ENCODE measurements around the gene MAGI1. TPM values are rescaled to one million over a fixed set of nuclear protein-coding genes. Genes with fewer than 3 reads are reported as not detected.

The MAGI1 gene
- total RNA-seq, 4 donors from 2014 or later = 7.6 to 42.9 (median 37.0) TPM

DNA sequence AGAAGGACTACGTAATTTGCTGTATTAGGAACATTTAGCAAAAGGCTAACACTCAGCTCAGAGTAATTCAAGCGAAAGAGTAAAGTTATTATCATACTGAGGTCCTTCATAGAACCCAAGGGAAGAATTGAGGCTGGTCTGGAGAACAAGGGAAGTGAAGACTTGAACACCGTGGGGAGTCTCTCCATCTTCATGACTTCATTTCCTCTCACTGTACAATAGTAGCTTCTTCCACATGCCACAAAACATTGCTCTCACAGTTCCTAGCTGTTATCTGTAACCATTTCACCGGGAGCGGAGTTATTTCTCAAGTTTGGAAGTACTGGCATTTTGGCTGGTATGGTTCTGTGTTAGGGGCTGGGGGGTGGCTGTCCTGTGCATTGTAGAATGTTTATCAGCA lies 69.7 kb downstream of the MAGI1 start:
- Histone ChIP-seq H3K27me3 (no peaks in the 10 kb centered on the region), H3K9me3 (no peaks in the 10 kb centered on the region), H3K36me3 (no peaks in the 10 kb centered on the region), H3K4me3 (no peak overlapping the region), H3K27ac (no peak overlapping the region), H3K4me1 (no peaks in the 10 kb centered on the region)
- intact Hi-C loops (cut with DNase I; ENCODE audit: low total_unique reads) = no loop called here
- DNase-seq = no peak
- no peak for TF ChIP-seq POLR2A (IDR thresholded peaks at IDR 0.05)
- TF ChIP-seq, protein P1, sequence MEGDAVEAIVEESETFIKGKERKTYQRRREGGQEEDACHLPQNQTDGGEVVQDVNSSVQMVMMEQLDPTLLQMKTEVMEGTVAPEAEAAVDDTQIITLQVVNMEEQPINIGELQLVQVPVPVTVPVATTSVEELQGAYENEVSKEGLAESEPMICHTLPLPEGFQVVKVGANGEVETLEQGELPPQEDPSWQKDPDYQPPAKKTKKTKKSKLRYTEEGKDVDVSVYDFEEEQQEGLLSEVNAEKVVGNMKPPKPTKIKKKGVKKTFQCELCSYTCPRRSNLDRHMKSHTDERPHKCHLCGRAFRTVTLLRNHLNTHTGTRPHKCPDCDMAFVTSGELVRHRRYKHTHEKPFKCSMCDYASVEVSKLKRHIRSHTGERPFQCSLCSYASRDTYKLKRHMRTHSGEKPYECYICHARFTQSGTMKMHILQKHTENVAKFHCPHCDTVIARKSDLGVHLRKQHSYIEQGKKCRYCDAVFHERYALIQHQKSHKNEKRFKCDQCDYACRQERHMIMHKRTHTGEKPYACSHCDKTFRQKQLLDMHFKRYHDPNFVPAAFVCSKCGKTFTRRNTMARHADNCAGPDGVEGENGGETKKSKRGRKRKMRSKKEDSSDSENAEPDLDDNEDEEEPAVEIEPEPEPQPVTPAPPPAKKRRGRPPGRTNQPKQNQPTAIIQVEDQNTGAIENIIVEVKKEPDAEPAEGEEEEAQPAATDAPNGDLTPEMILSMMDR (IDR thresholded peaks at IDR 0.05) = no peak

DNA sequence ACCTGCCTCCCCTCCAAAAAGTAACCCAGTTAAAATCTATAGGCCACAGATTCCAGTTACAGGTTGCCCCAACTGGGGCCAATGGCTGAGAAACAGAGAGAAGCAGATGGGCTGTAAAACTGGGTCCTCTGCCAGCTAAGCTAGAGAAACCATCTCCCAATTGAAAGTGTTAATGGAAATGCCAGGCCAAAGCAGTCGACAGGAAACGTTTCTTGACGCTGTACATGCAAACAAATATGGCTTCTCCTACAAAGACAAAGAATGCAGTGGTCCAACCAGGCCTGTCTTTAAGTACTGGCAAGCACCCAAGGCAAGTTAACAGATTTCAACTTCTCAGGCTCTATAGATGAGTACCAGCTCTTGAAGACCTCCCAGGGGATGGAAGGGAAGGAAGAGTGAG lies 71.3 kb downstream of the MAGI1 start:
- no peak for DNase-seq
- H3K27ac ChIP-seq = no peak overlapping the region
- no peak for TF ChIP-seq POLR2A (IDR thresholded peaks at IDR 0.05)
- TF ChIP-seq, protein P1 (IDR thresholded peaks at IDR 0.05) = no peak
- H3K27me3 ChIP-seq = no peaks in the 10 kb centered on the region
- H3K4me3 ChIP-seq = no peak overlapping the region
- H3K4me1 ChIP-seq = no peaks in the 10 kb centered on the region
- H3K9me3 ChIP-seq = no peaks in the 10 kb centered on the region
- intact Hi-C loops (cut with DNase I; ENCODE audit: low total_unique reads) = no loop called here
- H3K36me3 ChIP-seq = no peaks in the 10 kb centered on the region

DNA sequence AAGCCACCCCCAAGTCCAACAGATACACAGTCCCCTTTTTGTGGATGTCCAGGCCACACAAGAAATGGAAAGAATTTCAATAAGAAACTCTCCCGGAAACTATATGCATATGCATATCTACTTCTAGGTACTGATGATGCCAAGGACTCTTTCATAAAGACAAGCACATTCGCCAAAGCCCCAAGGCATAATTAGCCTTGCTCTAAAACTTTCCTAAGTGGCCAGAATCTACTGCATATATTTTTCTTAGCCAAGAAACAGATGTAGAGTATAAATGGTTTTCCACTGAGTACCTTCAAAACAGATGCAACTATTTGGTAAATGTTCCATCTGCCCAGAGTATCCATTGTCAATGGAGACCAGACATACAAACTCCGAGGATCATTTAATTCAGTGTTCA lies 73.9 kb downstream of the MAGI1 start:
- Histone ChIP-seq H3K36me3 (no peaks in the 10 kb centered on the region), H3K27me3 (no peaks in the 10 kb centered on the region), H3K4me3 (no peak overlapping the region), H3K9me3 (no peaks in the 10 kb centered on the region), H3K27ac (no peak overlapping the region), H3K4me1 (no peaks in the 10 kb centered on the region)
- intact Hi-C loops (cut with DNase I; ENCODE audit: low total_unique reads) = no loop called here
- DNase-seq = no peak
- TF ChIP-seq POLR2A (IDR thresholded peaks at IDR 0.05) = no peak

DNA sequence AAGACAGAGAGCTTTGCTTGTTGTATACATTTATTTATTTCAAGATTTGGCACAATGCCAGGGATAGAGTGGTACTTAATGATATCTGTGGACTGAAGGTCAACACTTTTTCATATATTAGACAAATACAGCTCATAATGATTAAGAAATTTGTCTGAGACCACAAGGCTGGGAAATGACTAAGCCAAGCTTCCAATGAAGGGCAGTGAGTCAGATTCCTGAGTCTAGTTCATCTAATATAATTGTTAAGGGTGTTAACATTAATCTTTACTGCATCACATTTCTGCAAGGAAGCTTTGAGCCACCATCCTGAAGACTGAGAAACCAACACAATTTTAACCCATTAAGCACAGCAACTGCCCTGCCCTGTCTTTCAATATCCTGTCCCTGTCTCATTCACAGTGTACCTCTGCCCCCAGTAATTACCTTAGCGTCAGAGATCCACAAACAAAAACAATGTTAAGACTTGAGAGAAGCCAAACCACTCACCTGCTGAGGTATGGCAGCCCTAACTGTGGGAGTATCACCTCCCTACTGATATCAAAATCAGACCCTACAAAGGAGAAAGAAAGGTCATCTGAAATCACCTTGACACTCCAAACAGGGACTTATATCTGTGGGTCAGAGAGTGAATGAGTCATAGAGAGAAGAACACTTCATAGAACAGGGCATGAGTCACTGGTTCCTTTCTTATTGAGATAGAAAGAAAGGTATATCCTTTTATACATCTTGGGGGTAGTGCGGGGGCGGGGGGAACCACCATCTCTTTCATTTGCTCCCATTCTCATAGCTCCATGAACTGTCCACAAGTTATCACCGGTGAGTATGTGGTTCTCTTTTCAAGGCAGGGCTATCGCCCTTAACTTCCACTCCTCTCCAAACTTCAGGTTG lies 74.7 kb downstream of the MAGI1 start:
- Histone ChIP-seq H3K4me3 (no peak overlapping the region), H3K4me1 (no peaks in the 10 kb centered on the region), H3K27ac (no peak overlapping the region), H3K27me3 (no peaks in the 10 kb centered on the region), H3K9me3 (no peaks in the 10 kb centered on the region), H3K36me3 (no peaks in the 10 kb centered on the region)
- intact Hi-C loops (cut with DNase I; ENCODE audit: low total_unique reads) = no loop called here
- no peak for TF ChIP-seq POLR2A (IDR thresholded peaks at IDR 0.05)
- TF ChIP-seq, protein P1 (IDR thresholded peaks at IDR 0.05) = no peak
- no peak for DNase-seq

DNA sequence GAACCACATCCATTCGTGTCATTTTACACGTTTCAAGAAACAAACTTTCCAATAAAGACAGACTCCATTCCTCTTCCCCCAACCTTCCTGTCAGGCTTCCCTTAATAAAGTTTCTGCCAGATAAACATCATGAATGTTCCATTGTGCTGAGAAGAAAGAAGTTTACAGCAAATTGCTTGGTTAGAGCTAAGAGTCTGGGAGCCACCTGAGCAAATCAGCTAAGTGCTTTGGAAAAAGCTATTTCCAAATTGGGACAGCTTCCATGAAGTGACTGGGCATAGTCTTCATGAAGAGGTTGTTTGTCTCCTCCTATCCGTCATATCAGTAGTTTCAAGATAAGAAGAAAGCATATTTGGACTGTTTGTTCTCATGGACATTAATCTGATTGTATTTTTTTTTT lies 77.0 kb downstream of the MAGI1 start:
- TF ChIP-seq, protein P1 (IDR thresholded peaks at IDR 0.05) = no peak
- TF ChIP-seq POLR2A (IDR thresholded peaks at IDR 0.05) = no peak
- intact Hi-C loops (cut with DNase I; ENCODE audit: low total_unique reads) = no loop called here
- Histone ChIP-seq H3K27ac (no peak overlapping the region), H3K27me3 (no peaks in the 10 kb centered on the region), H3K36me3 (no peaks in the 10 kb centered on the region), H3K4me1 (no peaks in the 10 kb centered on the region), H3K4me3 (no peak overlapping the region), H3K9me3 (no peaks in the 10 kb centered on the region)
- no peak for DNase-seq

All from uterus (tissue), 4 donors.